Mesendoderm (in vitro differentiated cells): ENCODE measurements around the gene DNER.

ENCODE experiments used
- DNase-seq: peaks from one replicate; pipeline ENCODE4 v3.0.0; 2013
- H2AK5ac ChIP-seq: 2 replicates; pipeline ENCODE4 v1.6.1; 2013; ENCODE audit warnings: low read length, inconsistent platforms
- H2BK120ac ChIP-seq: 2 replicates; pipeline ENCODE4 v1.6.1; 2013; ENCODE audit warnings: low read depth, mild to moderate bottlenecking, low read length, moderate library complexity, mixed read lengths
- H2BK15ac ChIP-seq: replicated peaks from 2 replicates; pipeline ENCODE4 v1.6.1; 2013; ENCODE audit warnings: low read depth, mild to moderate bottlenecking, moderate library complexity
- H2BK5ac ChIP-seq: 2 replicates; pipeline ENCODE4 v1.6.1; 2013; ENCODE audit warnings: low read length, inconsistent platforms
- H3K18ac ChIP-seq: 2 replicates; pipeline ENCODE4 v1.6.1; 2013; ENCODE audit warnings: mild to moderate bottlenecking, low read length, mixed read lengths
- H3K23ac ChIP-seq: one replicate; pipeline ENCODE4 v1.6.1; 2013; ENCODE audit warnings: low read length
- H3K27ac ChIP-seq: 2 replicates; pipeline ENCODE4 v1.5.1; 2013; ENCODE audit warnings: low read depth, mild to moderate bottlenecking, inconsistent platforms, low read length, moderate library complexity
- H3K27me3 ChIP-seq: 2 replicates; pipeline ENCODE4 v1.6.1; 2013; ENCODE audit warnings: low read length, control low read depth, mild to moderate bottlenecking, inconsistent platforms; ENCODE audit not compliant: insufficient read depth, poor library complexity
- H3K36me3 ChIP-seq: 2 replicates; pipeline ENCODE4 v1.6.1; 2013; ENCODE audit warnings: low read length, inconsistent platforms; ENCODE audit not compliant: control insufficient read depth, insufficient read depth
- H3K4ac ChIP-seq: one replicate; pipeline ENCODE4 v1.6.1; 2013; ENCODE audit warnings: low read depth, mild to moderate bottlenecking, low read length, moderate library complexity
- H3K4me1 ChIP-seq: 2 replicates; pipeline ENCODE4 v1.6.1; 2013; ENCODE audit warnings: low read depth, low read length, inconsistent platforms; ENCODE audit not compliant: control insufficient read depth
- H3K4me2 ChIP-seq: 2 replicates; pipeline ENCODE4 v1.6.1; 2013; ENCODE audit warnings: low read length
- H3K4me3 ChIP-seq: 2 replicates; pipeline ENCODE4 v1.5.1; 2013; ENCODE audit warnings: mild to moderate bottlenecking, low read length
- H3K56ac ChIP-seq: one replicate; pipeline ENCODE4 v1.6.1; 2013; ENCODE audit warnings: low read length
- H3K79me1 ChIP-seq: 2 replicates; pipeline ENCODE4 v1.6.1; 2013; ENCODE audit warnings: low read length, inconsistent platforms
- H3K79me2 ChIP-seq: 2 replicates; pipeline ENCODE4 v1.6.1; 2013; ENCODE audit warnings: mild to moderate bottlenecking, low read length; ENCODE audit not compliant: control insufficient read depth, insufficient read depth
- H3K9ac ChIP-seq: 2 replicates; pipeline ENCODE4 v1.6.1; 2013; ENCODE audit warnings: low read length, inconsistent platforms
- H4K5ac ChIP-seq: one replicate; pipeline ENCODE4 v1.6.1; 2013; ENCODE audit warnings: low read length
- H4K8ac ChIP-seq: one replicate; pipeline ENCODE4 v1.6.1; 2013; ENCODE audit warnings: low read depth, mild to moderate bottlenecking, control low read depth, low read length, moderate library complexity
- WGBS: extraction: QIAGEN DNeasy Blood & Tissue Kit; methylation state at CpG from one replicate; pipeline ENCODE4 v1.1.7; 2013; ENCODE audit warnings: low lambda C conversion rate, missing lambda C conversion rate; ENCODE audit not compliant: insufficient coverage; ENCODE audit errors: extremely low coverage; 5-methylcytosine and 5-hydroxymethylcytosine counted together

DNER gene

DNA sequence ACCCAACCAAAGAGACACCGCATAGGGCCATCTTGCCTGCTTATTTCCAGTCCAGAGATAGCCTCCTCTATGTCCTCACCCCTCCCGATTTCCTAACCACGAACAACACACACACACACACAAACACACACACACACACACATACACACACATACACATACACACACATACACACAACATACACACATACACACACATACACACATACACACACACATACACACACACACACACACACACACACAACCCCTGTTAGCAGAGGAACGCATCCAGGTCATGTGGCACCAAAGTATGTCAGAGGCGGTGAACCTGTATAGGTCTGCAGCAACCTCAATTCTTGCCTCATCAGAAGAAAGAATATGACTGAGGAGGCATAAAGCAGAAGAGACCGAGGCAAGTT, 18.5 kb upstream of the DNER start:
- Histone ChIP-seq H2AK5ac (no peak overlapping the region), H3K4me3 (no peak overlapping the region), H2BK5ac (no peak overlapping the region), H3K4me1 (peaks cover 2% of the 10 kb centered on the region), H3K79me1 (no peaks in the 10 kb centered on the region), H3K36me3 (no peaks in the 10 kb centered on the region), H3K79me2 (no peaks in the 10 kb centered on the region), H3K9ac (no peak overlapping the region), H3K4me2 (no peak overlapping the region), H4K5ac (no peak overlapping the region), H3K27me3 (no peaks in the 10 kb centered on the region), H2BK120ac (no peak overlapping the region), H3K23ac (no peak overlapping the region), H3K56ac (no peak overlapping the region), H2BK15ac (no peak overlapping the region), H3K4ac (no peak overlapping the region), H3K18ac (no peak overlapping the region), H4K8ac (no peak overlapping the region), H3K27ac (no peak overlapping the region)
- WGBS: 100% methylated on average over 1 of the region's 6 CpGs
- DNase-seq: no peak

DNA sequence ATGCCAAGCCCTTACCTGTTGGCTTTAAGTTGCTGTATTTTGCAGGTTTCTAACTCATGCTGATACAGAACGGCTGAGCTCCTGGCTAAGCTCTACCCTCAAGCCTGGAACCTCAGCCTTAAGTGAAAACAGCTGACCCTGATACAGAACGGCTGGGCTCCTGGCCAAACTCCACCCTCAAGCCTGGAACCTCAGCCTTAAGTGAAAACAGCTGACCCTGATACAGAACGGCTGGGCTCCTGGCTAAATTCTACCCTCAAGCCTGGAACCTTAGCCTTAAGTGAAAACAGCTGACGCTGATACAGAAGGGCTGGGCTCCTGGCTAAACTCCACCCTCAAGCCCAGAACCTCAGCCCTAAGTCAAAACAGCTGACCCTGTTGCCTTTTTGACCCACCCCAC, 17.6 kb upstream of the DNER start:
- DNase-seq: no peak
- no peak overlapping the region for H3K23ac ChIP-seq
- H3K27ac ChIP-seq: no peak overlapping the region
- no peaks in the 10 kb centered on the region for H3K79me2 ChIP-seq
- H2AK5ac ChIP-seq: no peak overlapping the region
- H3K4me1 ChIP-seq: peaks cover 2% of the 10 kb centered on the region
- no peak overlapping the region for H4K5ac ChIP-seq
- no peak overlapping the region for H4K8ac ChIP-seq
- no CpG with 5 or more reads among the region's 4 CpGs for WGBS
- H3K4ac ChIP-seq: no peak overlapping the region
- H3K4me3 ChIP-seq: no peak overlapping the region
- no peak overlapping the region for H2BK5ac ChIP-seq
- H2BK120ac ChIP-seq: no peak overlapping the region
- H3K79me1 ChIP-seq: no peaks in the 10 kb centered on the region
- no peak overlapping the region for H3K9ac ChIP-seq
- no peak overlapping the region for H3K18ac ChIP-seq
- no peaks in the 10 kb centered on the region for H3K27me3 ChIP-seq
- no peaks in the 10 kb centered on the region for H3K36me3 ChIP-seq
- H2BK15ac ChIP-seq: no peak overlapping the region
- H3K56ac ChIP-seq: no peak overlapping the region
- H3K4me2 ChIP-seq: no peak overlapping the region

DNA sequence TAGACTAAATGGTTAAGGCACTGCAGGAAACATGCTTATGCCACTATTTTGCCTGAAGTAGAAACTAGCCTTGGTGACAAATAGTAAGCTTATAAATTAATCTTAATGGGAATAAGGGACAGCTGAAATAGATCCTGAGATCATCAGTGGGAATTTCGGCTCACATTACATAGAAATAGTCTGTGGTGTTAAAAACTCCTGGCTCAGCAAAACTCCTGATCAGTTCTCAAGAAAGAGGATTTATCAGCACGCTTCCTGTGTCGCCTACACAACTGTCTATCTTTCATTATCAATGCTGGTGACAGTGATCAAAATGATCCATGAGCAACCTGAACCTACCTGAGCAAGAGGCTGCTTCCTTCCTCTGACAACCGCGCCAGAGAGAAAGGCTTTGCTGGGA, 17.0 kb upstream of the DNER start:
- Histone ChIP-seq H3K9ac (no peak overlapping the region), H3K4ac (no peak overlapping the region), H3K27ac (no peak overlapping the region), H2BK5ac (no peak overlapping the region), H4K8ac (no peak overlapping the region), H3K4me2 (no peak overlapping the region), H3K4me3 (no peak overlapping the region), H2BK15ac (no peak overlapping the region), H4K5ac (no peak overlapping the region), H3K23ac (no peak overlapping the region), H3K27me3 (no peaks in the 10 kb centered on the region), H3K56ac (no peak overlapping the region), H3K4me1 (peaks cover 2% of the 10 kb centered on the region), H3K79me2 (no peaks in the 10 kb centered on the region), H2BK120ac (no peak overlapping the region), H3K18ac (no peak overlapping the region), H3K36me3 (no peaks in the 10 kb centered on the region), H2AK5ac (no peak overlapping the region), H3K79me1 (no peaks in the 10 kb centered on the region)
- no CpG with 5 or more reads among the region's 5 CpGs for WGBS
- DNase-seq: no peak

DNA sequence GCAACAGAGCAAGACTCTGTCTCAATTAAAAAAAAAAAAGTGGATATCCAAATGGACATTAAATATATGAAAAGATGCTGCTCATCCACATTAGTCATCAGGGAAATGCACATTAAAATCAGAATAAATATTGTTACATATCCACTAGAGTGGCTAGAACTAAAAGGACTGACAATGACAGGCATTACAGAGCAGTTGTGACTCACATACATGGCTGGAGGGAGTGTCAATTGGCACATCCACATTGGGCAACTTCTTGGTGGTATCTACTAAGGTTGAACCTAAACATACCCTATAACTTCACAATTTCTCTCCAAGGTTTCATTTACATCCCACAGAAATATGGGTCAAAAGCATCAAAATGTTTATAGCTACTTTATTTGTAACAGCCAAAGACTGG, 14.0 kb upstream of the DNER start:
- H4K5ac ChIP-seq: no peak overlapping the region

DNA sequence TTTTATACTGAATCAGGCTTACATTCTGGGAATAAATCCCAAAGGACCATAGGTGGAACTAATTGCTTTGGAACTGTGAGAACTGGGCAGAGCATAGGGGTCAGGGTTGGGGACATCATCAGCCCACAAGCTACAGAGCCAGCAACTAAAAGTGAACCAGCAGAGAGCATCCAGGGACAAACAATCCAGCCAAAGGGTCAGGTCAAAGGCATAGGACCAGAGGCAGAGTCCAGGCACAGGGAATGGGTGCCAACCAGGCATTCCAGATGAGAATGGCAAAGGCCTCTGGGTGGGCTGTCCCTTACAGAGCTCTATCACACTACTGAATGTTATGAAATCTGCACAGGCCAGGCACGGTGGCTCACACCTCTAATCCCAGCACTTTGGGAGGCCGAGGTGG, 12.3 kb upstream of the DNER start:
- H4K8ac ChIP-seq: no peak overlapping the region
- H3K79me1 ChIP-seq: no peaks in the 10 kb centered on the region
- H4K5ac ChIP-seq: no peak overlapping the region
- H3K56ac ChIP-seq: no peak overlapping the region
- H3K4ac ChIP-seq: no peak overlapping the region
- no peak overlapping the region for H3K9ac ChIP-seq
- H3K4me1 ChIP-seq: no peaks in the 10 kb centered on the region
- no peak overlapping the region for H3K27ac ChIP-seq
- no peaks in the 10 kb centered on the region for H3K36me3 ChIP-seq
- DNase-seq: no peak
- H2BK5ac ChIP-seq: no peak overlapping the region
- H3K4me2 ChIP-seq: no peak overlapping the region
- no peak overlapping the region for H2BK15ac ChIP-seq
- H2AK5ac ChIP-seq: no peak overlapping the region
- no peak overlapping the region for H3K23ac ChIP-seq
- H3K18ac ChIP-seq: no peak overlapping the region
- H2BK120ac ChIP-seq: no peak overlapping the region
- H3K27me3 ChIP-seq: no peaks in the 10 kb centered on the region
- no peak overlapping the region for H3K4me3 ChIP-seq
- no CpG with 5 or more reads among the region's 2 CpGs for WGBS
- H3K79me2 ChIP-seq: no peaks in the 10 kb centered on the region

More for the DNA sequence above, 14.0 kb upstream of the DNER start:
- H3K18ac ChIP-seq: no peak overlapping the region
- H3K4me2 ChIP-seq: no peak overlapping the region
- no peaks in the 10 kb centered on the region for H3K36me3 ChIP-seq
- no peak overlapping the region for H3K56ac ChIP-seq
- peaks cover 2% of the 10 kb centered on the region for H3K4me1 ChIP-seq
- no peak overlapping the region for H3K4ac ChIP-seq
- H3K27me3 ChIP-seq: no peaks in the 10 kb centered on the region
- no peak overlapping the region for H2BK5ac ChIP-seq
- no peak overlapping the region for H3K23ac ChIP-seq
- no peak overlapping the region for H3K9ac ChIP-seq
- H2AK5ac ChIP-seq: no peak overlapping the region
- H3K79me1 ChIP-seq: no peaks in the 10 kb centered on the region
- no peaks in the 10 kb centered on the region for H3K79me2 ChIP-seq
- no peak overlapping the region for H3K4me3 ChIP-seq
- no peak overlapping the region for H2BK15ac ChIP-seq
- DNase-seq: no peak
- no peak overlapping the region for H4K8ac ChIP-seq
- H2BK120ac ChIP-seq: no peak overlapping the region
- no peak overlapping the region for H3K27ac ChIP-seq

DNA sequence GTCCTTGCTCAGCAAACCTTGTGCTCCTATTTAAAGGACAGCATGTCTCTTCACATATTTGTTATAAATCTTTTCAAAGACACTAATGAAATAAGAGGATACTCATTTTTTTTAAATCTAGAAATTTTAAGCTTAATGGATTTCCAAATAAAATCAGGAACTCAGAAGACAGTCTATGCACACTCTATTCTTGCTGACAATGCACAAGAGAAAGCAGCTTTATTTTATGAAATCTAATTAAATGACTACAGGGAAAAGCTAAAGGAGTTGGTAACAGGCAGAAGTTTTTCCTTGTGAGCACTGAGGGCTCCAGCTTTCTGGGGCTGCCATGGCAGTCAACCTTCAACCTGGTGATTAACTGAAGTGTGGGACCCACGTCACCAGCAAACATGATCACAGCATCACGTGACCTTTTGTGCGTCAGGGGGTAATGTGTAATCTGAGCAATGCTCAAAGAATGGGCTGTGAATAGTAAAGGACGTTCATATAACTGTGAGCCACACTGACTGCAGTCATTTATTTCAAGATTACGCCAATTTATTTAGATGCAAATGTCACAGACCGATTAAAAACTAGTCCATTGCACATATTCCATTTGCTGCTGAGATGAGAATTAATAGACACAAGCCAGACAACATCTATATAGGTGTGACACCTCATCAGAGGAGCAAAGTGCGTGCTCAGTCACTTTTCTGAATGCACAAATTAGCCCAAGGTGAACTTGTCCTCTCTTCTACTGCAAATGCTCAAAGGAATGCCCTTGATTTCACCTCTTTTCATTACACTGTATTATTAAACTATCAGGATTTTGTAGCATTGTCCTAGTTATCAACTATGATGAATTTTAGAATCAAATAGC, 11.6 kb upstream of the DNER start:
- no peak overlapping the region for H2BK15ac ChIP-seq
- H4K5ac ChIP-seq: no peak overlapping the region
- no CpG with 5 or more reads among the region's 7 CpGs for WGBS
- no peak overlapping the region for H3K27ac ChIP-seq
- H3K4ac ChIP-seq: no peak overlapping the region
- H3K23ac ChIP-seq: no peak overlapping the region
- no peaks in the 10 kb centered on the region for H3K4me1 ChIP-seq
- H2BK5ac ChIP-seq: no peak overlapping the region
- H3K9ac ChIP-seq: no peak overlapping the region
- no peaks in the 10 kb centered on the region for H3K79me1 ChIP-seq
- no peak overlapping the region for H4K8ac ChIP-seq
- H3K4me3 ChIP-seq: no peak overlapping the region
- no peaks in the 10 kb centered on the region for H3K27me3 ChIP-seq
- DNase-seq: no peak
- no peak overlapping the region for H2BK120ac ChIP-seq
- H3K56ac ChIP-seq: no peak overlapping the region
- H3K4me2 ChIP-seq: no peak overlapping the region
- H3K18ac ChIP-seq: no peak overlapping the region
- H3K79me2 ChIP-seq: no peaks in the 10 kb centered on the region
- H3K36me3 ChIP-seq: no peaks in the 10 kb centered on the region
- no peak overlapping the region for H2AK5ac ChIP-seq
